H1 (cell line): ENCODE measurements around the gene GALNT12. TPM values are rescaled to one million over a fixed set of nuclear protein-coding genes. Genes with fewer than 3 reads are reported as not detected.

ENCODE experiments used
- ASH2L ChIP-seq: fragments of 200-600, 300-600 bp; sonication (generic); IDR thresholded peaks from one replicate; pipeline ENCODE4 v1.7.1; 2017; ENCODE audit warnings: low read length
- CBX5 ChIP-seq: fragments of 300-800, 300-1000 bp; sonication (generic); IDR thresholded peaks from 2 replicates; pipeline ENCODE4 v1.7.1; 2016; ENCODE audit warnings: antibody characterized with exemption, low read length, low read depth
- CHD7 ChIP-seq: fragments of 300-600 bp; sonication (generic); IDR thresholded peaks from 2 replicates; pipeline ENCODE4 v1.7.1; 2012; ENCODE audit warnings: low read length, moderate library complexity, mild to moderate bottlenecking, inconsistent platforms; ENCODE audit not compliant: insufficient replicate concordance
- FOSL1 ChIP-seq: IDR thresholded peaks from 2 replicates; pipeline ENCODE4 v1.6.1; 2011; ENCODE audit warnings: mild to moderate bottlenecking, low read depth, low read length, moderate library complexity; ENCODE audit not compliant: insufficient read depth
- HDAC6 ChIP-seq: IDR thresholded peaks from one replicate; pipeline ENCODE4 v1.7.1; 2012; ENCODE audit warnings: low read depth, mild to moderate bottlenecking, inconsistent platforms, low read length, moderate library complexity
- SIN3A ChIP-seq, 2 experiments: IDR thresholded peaks in 1 of 2; conservative IDR thresholded peaks in 1 of 2; 2 replicates each; pipeline ENCODE4 v1.6.1; 2011 to 2012; ENCODE audit warnings: low read length in 2 of 2, improper control_type of control experiment in 1 of 2, low read depth in 1 of 2, mild to moderate bottlenecking in 1 of 2
- SP1 ChIP-seq: IDR thresholded peaks from 2 replicates; pipeline ENCODE4 v1.6.1; 2011; ENCODE audit warnings: low read depth, low read length
- TAF7 ChIP-seq: optimal IDR thresholded peaks from 2 replicates; pipeline ENCODE3; 2011; ENCODE audit warnings: low read depth, mild to moderate bottlenecking, inconsistent platforms, low read length, moderate library complexity, borderline replicate concordance
- USF2 ChIP-seq: IDR thresholded peaks from 2 replicates; pipeline ENCODE4 v1.6.1; 2011; ENCODE audit warnings: low read length, improper control_type of control experiment
- YY1 ChIP-seq: IDR thresholded peaks from 2 replicates; pipeline ENCODE4 v1.6.1; 2011; ENCODE audit warnings: low read depth, mild to moderate bottlenecking, low read length
- ZNF274 ChIP-seq: IDR thresholded peaks from 2 replicates; pipeline ENCODE4 v1.7.0; 2012; ENCODE audit warnings: low read length, borderline replicate concordance; ENCODE audit errors: extremely low read depth
- polyA plus RNA-seq, 7 experiments: library from polyadenylated mRNA; depleted of rRNA in 3 of 7; stranded (reverse) in 5 of 7; unstranded in 2 of 7; fragments of >200 nt in 5 of 7; fragments of 200-250 nt in 2 of 7; gene quantifications; 1 replicate in 5 of 7; 2 replicates in 1 of 7; 4 replicates in 1 of 7; pipeline versions ENCODE4 v1.2.1 to v1.2.3, GENCODE V29; 2011 to 2013; ENCODE audit warnings: missing spikeins in 2 of 7, mixed read lengths in 2 of 7
- total RNA-seq: library from RNA; stranded (reverse); fragmentation: NEBNext Ultra II Directional; extraction: Animal tissue kit (Norgen Biotek cat#: 25700); gene quantifications from 2 replicates; pipeline ENCODE4 v1.2.1, GENCODE V29; 2021

GALNT12 gene
- total and polyA plus RNA-seq, 2 of the 8 experiments (the other 6 are each of a cell fraction or from before 2014, with no cell fraction given): 16.2 to 19.6 TPM

- TF ChIP-seq CHD7 (no peak), YY1 (no peak), FOSL1 (no peak), SP1 (no peak), TAF7 (no peak), ASH2L (no peak), ZNF274 (no peak), SIN3A (conservative IDR thresholded peaks at IDR 0.05 in 1 of 2, IDR thresholded peaks at IDR 0.05 in 1 of 2; ENCODE audit: low read depth in 1 of 2, low read length in 2 of 2) (no peak), USF2 (no peak), HDAC6 (no peak), CBX5 (no peak)
Observed at GRCh38 chr9:98767196-98767595, 40.3 kb upstream of the GALNT12 start (continued).
